Measurements from ENCODE around the gene MAG. TPM values are rescaled to one million over a fixed set of nuclear protein-coding genes. Genes with fewer than 3 reads are reported as not detected.

MAG gene
- total RNA-seq, 2 donors from 2014 or later, result not detected

DNA sequence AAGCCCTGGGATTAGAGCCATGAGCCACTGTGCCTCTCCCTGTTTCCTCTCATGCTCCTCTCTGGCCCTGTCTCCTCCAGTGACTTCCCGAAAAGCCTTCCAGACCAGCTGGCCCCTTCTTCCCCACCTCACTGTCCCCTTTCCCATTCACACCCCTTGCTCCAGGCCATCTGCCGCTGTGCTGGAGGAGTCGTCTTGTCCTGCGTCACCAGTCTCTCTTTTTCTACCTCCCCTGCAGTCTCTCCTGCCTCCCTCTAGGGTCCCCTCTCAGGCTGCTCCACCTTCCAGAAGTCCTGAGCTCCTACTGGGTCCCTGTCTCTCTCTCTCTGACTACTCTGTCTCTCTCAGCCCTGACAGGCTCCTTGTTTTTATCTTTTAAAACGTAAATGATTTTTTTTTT lies 50.5 kb downstream of the MAG start:
- Histone ChIP-seq H3K4me3 (no peak overlapping the region), H3K27ac (no peak overlapping the region), H3K4me1 (no peaks in the 10 kb centered on the region), H3K27me3 (no peaks in the 10 kb centered on the region), H3K36me3 (no peaks in the 10 kb centered on the region), H3K9me3 (no peaks in the 10 kb centered on the region)
- DNase-seq (ENCODE audit: low spot score), result no peak
- TF ChIP-seq, protein P1, sequence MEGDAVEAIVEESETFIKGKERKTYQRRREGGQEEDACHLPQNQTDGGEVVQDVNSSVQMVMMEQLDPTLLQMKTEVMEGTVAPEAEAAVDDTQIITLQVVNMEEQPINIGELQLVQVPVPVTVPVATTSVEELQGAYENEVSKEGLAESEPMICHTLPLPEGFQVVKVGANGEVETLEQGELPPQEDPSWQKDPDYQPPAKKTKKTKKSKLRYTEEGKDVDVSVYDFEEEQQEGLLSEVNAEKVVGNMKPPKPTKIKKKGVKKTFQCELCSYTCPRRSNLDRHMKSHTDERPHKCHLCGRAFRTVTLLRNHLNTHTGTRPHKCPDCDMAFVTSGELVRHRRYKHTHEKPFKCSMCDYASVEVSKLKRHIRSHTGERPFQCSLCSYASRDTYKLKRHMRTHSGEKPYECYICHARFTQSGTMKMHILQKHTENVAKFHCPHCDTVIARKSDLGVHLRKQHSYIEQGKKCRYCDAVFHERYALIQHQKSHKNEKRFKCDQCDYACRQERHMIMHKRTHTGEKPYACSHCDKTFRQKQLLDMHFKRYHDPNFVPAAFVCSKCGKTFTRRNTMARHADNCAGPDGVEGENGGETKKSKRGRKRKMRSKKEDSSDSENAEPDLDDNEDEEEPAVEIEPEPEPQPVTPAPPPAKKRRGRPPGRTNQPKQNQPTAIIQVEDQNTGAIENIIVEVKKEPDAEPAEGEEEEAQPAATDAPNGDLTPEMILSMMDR (IDR thresholded peaks at IDR 0.05), result no peak

DNA sequence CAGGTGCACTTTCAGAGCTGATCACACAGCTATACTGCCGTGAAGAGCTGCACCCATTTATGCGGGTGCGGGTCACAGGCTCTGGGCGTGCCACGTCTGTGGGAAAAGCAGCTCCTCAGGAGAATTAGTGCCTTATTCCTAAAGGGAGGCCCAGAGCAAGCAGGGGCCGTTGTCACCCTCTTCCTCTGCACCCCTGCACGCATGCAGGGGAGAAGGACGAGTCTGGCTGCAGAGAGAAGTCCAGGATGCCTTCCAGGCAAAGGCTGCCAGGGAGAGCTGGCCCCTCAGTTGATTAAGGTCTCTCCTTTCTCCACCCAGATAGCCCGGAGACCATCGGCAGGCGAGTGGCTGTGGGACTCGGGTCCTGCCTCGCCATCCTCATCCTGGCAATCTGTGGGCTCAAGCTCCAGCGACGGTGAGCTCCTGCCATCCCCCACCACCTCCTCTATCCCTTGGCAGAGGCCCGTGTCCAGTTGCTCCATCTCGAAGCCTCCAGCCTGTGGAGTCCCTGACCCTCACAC lies 52.6 kb downstream of the MAG start:
- TF ChIP-seq, protein P1 (IDR thresholded peaks at IDR 0.05), result no peak
- no peak overlapping the region for H3K4me3 ChIP-seq
- no peak overlapping the region for H3K27ac ChIP-seq
- no peaks in the 10 kb centered on the region for H3K4me1 ChIP-seq
- no peaks in the 10 kb centered on the region for H3K27me3 ChIP-seq
- no peak for DNase-seq (ENCODE audit: low spot score)
- no peaks in the 10 kb centered on the region for H3K36me3 ChIP-seq
- H3K9me3 ChIP-seq, result no peaks in the 10 kb centered on the region

DNA sequence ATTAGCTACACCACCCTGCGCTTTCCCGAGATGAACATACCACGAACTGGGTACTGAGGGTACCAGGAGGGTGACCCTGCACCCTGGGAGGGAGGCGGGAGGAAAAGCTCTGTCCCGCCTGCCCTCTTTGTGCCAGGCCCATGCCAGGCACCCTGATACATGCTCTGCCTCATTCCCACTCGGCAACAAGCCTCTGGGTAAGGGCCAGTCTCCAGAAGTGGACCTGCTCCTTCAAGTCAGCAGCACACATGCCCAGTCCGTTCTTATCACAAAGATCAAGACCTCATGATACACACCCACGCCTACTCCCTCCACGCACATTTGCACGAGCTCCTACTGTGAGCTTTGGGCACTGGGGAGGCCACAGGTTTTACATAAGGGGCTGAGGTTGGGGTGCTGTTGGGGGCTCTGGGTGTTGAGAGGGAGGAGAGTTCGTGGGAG lies 53.7 kb downstream of the MAG start:
- Histone ChIP-seq H3K4me3 (no peak overlapping the region), H3K4me1 (no peaks in the 10 kb centered on the region), H3K27ac (no peak overlapping the region), H3K36me3 (no peaks in the 10 kb centered on the region), H3K9me3 (no peaks in the 10 kb centered on the region), H3K27me3 (no peaks in the 10 kb centered on the region)
- TF ChIP-seq, protein P1 (IDR thresholded peaks at IDR 0.05), result no peak
- DNase-seq (ENCODE audit: low spot score), result no peak

DNA sequence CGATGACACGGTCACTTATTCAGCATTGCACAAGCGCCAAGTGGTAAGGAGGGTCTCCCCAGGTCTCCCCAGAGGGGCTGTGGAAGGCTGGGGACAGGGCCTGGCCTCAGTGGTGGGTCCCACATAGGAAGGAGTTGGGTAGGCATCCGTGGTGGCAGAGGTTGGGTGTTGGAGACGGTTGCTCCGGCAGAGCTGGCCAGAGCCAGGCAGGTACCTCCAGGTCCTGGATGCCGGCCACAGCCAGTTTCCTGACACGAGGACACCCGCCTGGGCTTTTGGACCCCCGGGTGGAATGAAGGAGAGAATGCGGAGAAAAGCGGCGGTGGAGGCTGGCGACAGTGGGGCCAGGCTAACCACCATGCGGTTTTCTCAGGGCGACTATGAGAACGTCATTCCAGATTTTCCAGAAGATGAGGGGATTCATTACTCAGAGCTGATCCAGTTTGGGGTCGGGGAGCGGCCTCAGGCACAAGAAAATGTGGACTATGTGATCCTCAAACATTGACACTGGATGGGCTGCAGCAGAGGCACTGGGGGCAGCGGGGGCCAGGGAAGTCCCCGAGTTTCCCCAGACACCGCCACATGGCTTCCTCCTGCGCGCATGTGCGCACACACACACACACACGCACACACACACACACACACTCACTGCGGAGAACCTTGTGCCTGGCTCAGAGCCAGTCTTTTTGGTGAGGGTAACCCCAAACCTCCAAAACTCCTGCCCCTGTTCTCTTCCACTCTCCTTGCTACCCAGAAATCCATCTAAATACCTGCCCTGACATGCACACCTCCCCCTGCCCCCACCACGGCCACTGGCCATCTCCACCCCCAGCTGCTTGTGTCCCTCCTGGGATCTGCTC lies 54.5 kb downstream of the MAG start:
- Histone ChIP-seq H3K4me1 (no peaks in the 10 kb centered on the region), H3K27ac (no peak overlapping the region)
- DNase-seq (ENCODE audit: low spot score), result no peak

DNA sequence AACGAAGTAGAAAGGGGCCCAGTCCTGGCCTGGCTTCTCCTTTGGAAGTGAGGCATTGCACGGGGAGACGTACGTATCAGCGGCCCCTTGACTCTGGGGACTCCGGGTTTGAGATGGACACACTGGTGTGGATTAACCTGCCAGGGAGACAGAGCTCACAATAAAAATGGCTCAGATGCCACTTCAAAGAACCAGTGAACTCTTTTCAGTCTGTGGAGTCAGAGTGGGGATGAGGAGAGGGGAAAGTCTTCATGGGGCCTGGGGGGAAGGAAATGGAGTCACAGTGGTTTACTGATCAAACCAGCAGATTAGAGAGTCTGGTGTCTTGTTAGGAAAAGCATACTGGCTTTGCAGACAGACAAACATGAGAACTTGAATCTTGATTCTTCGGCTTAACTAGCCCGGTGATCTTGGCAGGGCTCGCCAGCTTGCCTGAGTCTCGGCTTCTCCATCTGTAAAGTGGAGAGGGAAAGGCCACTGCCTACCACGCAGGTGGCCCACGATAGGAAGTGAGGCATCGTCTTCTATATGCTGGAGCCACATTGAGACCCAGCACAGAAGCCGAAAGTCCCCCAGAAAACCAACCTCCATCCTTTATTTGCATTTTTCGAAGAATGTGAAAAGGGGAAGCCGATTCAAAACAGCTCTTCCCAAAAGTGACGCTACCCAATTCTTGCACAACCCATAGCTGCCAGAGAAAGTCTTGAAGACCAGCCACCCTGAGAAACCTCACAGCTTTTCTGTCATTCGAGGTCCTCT lies 55.4 kb downstream of the MAG start, which contains the start of gene FFAR1:
Gene FFAR1, plus strand, starts transcription at position 732 of the 759 bp plus-strand sequence. CDS start 3,650 bp downstream, outside the sequence.
- Histone ChIP-seq H3K9me3 (no peaks in the 10 kb centered on the region), H3K27ac (no peak within 1 kb of the TSS), H3K36me3 (no peaks in the 10 kb centered on the region), H3K4me3 (no peak within 1 kb of the TSS), H3K4me1 (no peaks in the 10 kb centered on the region), H3K27me3 (no peaks in the 10 kb centered on the region)
- TF ChIP-seq, protein P1 (IDR thresholded peaks at IDR 0.05), result no peak
- DNase-seq (ENCODE audit: low spot score), result no peak

More for the DNA sequence above, 54.5 kb downstream of the MAG start:
- H3K4me3 ChIP-seq, result no peak overlapping the region
- TF ChIP-seq, protein P1 (IDR thresholded peaks at IDR 0.05), result no peak
- H3K9me3 ChIP-seq, result no peaks in the 10 kb centered on the region
- no peaks in the 10 kb centered on the region for H3K36me3 ChIP-seq
- no peaks in the 10 kb centered on the region for H3K27me3 ChIP-seq
